Bronchial epithelial cell (primary cell): ENCODE results near the gene BRAT1. TPM values are rescaled to one million over a fixed set of nuclear protein-coding genes. Genes with fewer than 3 reads are reported as not detected.

Experiments used
- DNase-seq: peaks from one replicate; pipeline ENCODE4 v3.0.0-alpha.2; 2010; ENCODE audit warnings: low read depth
- FAIRE-seq: peaks from 2 replicates; lab custom pipeline; 2011; peaks lifted over from hg19 to GRCh38; lab: Jason Lieb, UNC
- H3K27me3 ChIP-seq: 2 replicates; pipeline ENCODE4 v1.5.1; 2011; ENCODE audit warnings: low read length; ENCODE audit not compliant: control insufficient read depth, insufficient read depth
- H3K36me3 ChIP-seq: 2 replicates; pipeline ENCODE4 v1.5.1; 2011; ENCODE audit warnings: low read length; ENCODE audit not compliant: control insufficient read depth, insufficient read depth
- H3K4me3 ChIP-seq: 2 replicates; pipeline ENCODE4 v1.5.1; 2011; ENCODE audit warnings: mild to moderate bottlenecking, low read depth, low read length, control low read depth
- CTCF ChIP-seq: IDR thresholded peaks from 2 replicates; pipeline ENCODE4 v1.5.1; 2011; ENCODE audit warnings: mild to moderate bottlenecking, moderate library complexity, low read length, control low read depth, inconsistent platforms; ENCODE audit not compliant: insufficient read depth, severe bottlenecking
- total RNA-seq: library from RNA; depleted of rRNA; stranded (reverse); fragments of >200 nt; gene quantifications from 2 replicates; pipeline ENCODE4 v1.2.1, GENCODE V29; 2014

BRAT1 gene
- total RNA-seq, 1 donor from 2014 or later = 12.1 TPM

GRCh38 chr7:2523461-2523936, 31.8 kb downstream of the BRAT1 start:
- H3K36me3 ChIP-seq = peaks cover 8% of the 10 kb centered on the region
- FAIRE-seq (no peak), DNase-seq (peak; percentile 71)
- H3K27me3 ChIP-seq = peaks cover 1% of the 10 kb centered on the region
- TF ChIP-seq CTCF = no peak
- H3K4me3 ChIP-seq = peak overlapping the region; percentile 7

GRCh38 chr7:2522780-2523433, 32.4 kb downstream of the BRAT1 start:
- H3K4me3 ChIP-seq = no peak overlapping the region
- peaks cover 8% of the 10 kb centered on the region for H3K36me3 ChIP-seq
- DNase-seq (peak; percentile 96), FAIRE-seq (peak; percentile 28)
- no peak for TF ChIP-seq CTCF
- H3K27me3 ChIP-seq = peaks cover 1% of the 10 kb centered on the region

- Histone ChIP-seq H3K36me3 (peaks cover 7% of the 10 kb centered on the region), H3K4me3 (peak overlapping the region; percentile 51), H3K27me3 (peaks cover 1% of the 10 kb centered on the region)
- no peak for DNase-seq
- FAIRE-seq = no peak
- no peak for TF ChIP-seq CTCF
Measured at GRCh38 chr7:2521952-2522591, 33.3 kb downstream of the BRAT1 start.

GRCh38 chr7:2521341-2521745, 34.0 kb downstream of the BRAT1 start:
- TF ChIP-seq CTCF = no peak
- FAIRE-seq = no peak
- Histone ChIP-seq H3K4me3 (peak overlapping the region; percentile 51), H3K27me3 (peaks cover 1% of the 10 kb centered on the region), H3K36me3 (peaks cover 3% of the 10 kb centered on the region)
- no peak for DNase-seq

GRCh38 chr7:2520761-2521290, 34.5 kb downstream of the BRAT1 start:
- Histone ChIP-seq H3K36me3 (peaks cover 1% of the 10 kb centered on the region), H3K27me3 (peaks cover 1% of the 10 kb centered on the region), H3K4me3 (peak overlapping the region; percentile 51)
- FAIRE-seq = no peak
- no peak for DNase-seq
- TF ChIP-seq CTCF = no peak
